MM.1S (cell line): Measurements from ENCODE around the gene ANKLE2.

ENCODE experiments used
- DNase-seq: peaks from one replicate; pipeline ENCODE4 v3.0.0-alpha.2; 2015
- H2AFZ ChIP-seq: fragments of 300-600 bp; sonication (generic); 2 replicates; pipeline ENCODE4 v1.6.0; 2016; ENCODE audit warnings: antibody characterized with exemption, low read length
- H3F3A ChIP-seq: fragments of 300-600 bp; sonication (generic); 2 replicates; pipeline ENCODE4 v1.6.1; 2016; ENCODE audit warnings: mild to moderate bottlenecking, antibody characterized with exemption, low read length, moderate library complexity, mixed read lengths; ENCODE audit not compliant: insufficient read depth
- H3K27ac ChIP-seq: fragments of 300-600 bp; sonication (generic); 2 replicates; pipeline ENCODE4 v1.5.1; 2016; ENCODE audit warnings: mild to moderate bottlenecking, low read length
- H3K27me3 ChIP-seq: fragments of 300-600 bp; sonication (generic); replicated peaks from 2 replicates; pipeline ENCODE4 v1.6.0; 2016; ENCODE audit warnings: low read length; ENCODE audit not compliant: insufficient read depth
- H3K36me3 ChIP-seq: fragments of 300-600 bp; sonication (generic); replicated peaks from 2 replicates; pipeline ENCODE4 v1.6.1; 2016; ENCODE audit warnings: mild to moderate bottlenecking, low read length, mixed read lengths; ENCODE audit not compliant: insufficient read depth
- H3K4me1 ChIP-seq: fragments of 300-600 bp; sonication (generic); 2 replicates; pipeline ENCODE4 v1.6.1; 2016; ENCODE audit warnings: low read length, mixed read lengths
- H3K4me2 ChIP-seq: fragments of 300-600 bp; sonication (generic); 2 replicates; pipeline ENCODE4 v1.6.0; 2016; ENCODE audit warnings: low read depth, low read length
- H3K4me3 ChIP-seq: fragments of 300-600 bp; sonication (generic); 2 replicates; pipeline ENCODE4 v1.5.1; 2016; ENCODE audit warnings: low read length, mixed read lengths
- H3K79me2 ChIP-seq: fragments of 300-600 bp; sonication (generic); 2 replicates; pipeline ENCODE4 v1.6.1; 2016; ENCODE audit warnings: mixed run types, low read length, mixed read lengths
- H3K9ac ChIP-seq: fragments of 300-600 bp; sonication (generic); 2 replicates; pipeline ENCODE4 v1.6.1; 2016; ENCODE audit warnings: low read length, mixed read lengths
- H3K9me2 ChIP-seq: fragments of 300-600 bp; sonication (generic); replicated peaks from 2 replicates; pipeline ENCODE4 v1.6.1; 2016; ENCODE audit warnings: mild to moderate bottlenecking, low read length, mixed read lengths; ENCODE audit not compliant: insufficient read depth
- H3K9me3 ChIP-seq: fragments of 300-600 bp; sonication (generic); replicated peaks from 2 replicates; pipeline ENCODE4 v1.6.1; 2016; ENCODE audit warnings: mild to moderate bottlenecking, low read length, mixed read lengths; ENCODE audit not compliant: insufficient read depth
- H4K20me1 ChIP-seq: fragments of 300-600 bp; sonication (generic); 2 replicates; pipeline ENCODE4 v1.6.1; 2016; ENCODE audit warnings: mild to moderate bottlenecking, low read length, moderate library complexity, mixed read lengths; ENCODE audit not compliant: insufficient read depth
- EZH2 ChIP-seq: fragments of 300-600 bp; sonication (generic); optimal IDR thresholded peaks from 2 replicates; pipeline ENCODE3; 2017; ENCODE audit warnings: low read depth, mild to moderate bottlenecking, antibody characterized with exemption, low read length, mixed read lengths
- EZH2phosphoT487 ChIP-seq: fragments of 300-600 bp; sonication (generic); IDR thresholded peaks from 2 replicates; pipeline ENCODE4 v1.6.1; 2018; ENCODE audit warnings: antibody characterized with exemption, low read length
- TF ChIP-seq, protein P1 (sequence below): fragments of 300-600 bp; sonication (generic); IDR thresholded peaks from 2 replicates; pipeline ENCODE4 v1.5.1; 2016; ENCODE audit warnings: antibody characterized with exemption, low read length, mixed read lengths

The ANKLE2 gene

DNA sequence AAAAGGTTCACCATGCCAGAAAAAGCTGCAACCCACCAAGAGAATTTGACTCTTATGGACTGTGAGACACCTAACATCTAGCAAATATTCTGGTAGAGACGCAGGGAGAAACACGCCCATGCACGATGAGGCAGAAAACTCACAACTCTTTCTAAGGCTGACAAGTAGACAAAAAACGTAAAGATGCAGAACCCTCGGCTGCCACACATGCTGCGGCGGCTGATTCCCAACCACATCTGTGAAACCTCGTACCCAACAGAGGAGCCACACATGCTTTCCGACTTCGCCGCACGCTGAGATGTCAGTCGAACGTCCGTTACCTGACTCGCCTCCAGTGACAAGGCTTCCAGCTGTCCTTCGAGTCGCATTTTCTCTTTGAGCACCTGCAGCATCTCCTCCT lies 45.2 kb upstream of the ANKLE2 start:
- no peak overlapping the region for H3K4me3 ChIP-seq
- TF ChIP-seq, protein P1, sequence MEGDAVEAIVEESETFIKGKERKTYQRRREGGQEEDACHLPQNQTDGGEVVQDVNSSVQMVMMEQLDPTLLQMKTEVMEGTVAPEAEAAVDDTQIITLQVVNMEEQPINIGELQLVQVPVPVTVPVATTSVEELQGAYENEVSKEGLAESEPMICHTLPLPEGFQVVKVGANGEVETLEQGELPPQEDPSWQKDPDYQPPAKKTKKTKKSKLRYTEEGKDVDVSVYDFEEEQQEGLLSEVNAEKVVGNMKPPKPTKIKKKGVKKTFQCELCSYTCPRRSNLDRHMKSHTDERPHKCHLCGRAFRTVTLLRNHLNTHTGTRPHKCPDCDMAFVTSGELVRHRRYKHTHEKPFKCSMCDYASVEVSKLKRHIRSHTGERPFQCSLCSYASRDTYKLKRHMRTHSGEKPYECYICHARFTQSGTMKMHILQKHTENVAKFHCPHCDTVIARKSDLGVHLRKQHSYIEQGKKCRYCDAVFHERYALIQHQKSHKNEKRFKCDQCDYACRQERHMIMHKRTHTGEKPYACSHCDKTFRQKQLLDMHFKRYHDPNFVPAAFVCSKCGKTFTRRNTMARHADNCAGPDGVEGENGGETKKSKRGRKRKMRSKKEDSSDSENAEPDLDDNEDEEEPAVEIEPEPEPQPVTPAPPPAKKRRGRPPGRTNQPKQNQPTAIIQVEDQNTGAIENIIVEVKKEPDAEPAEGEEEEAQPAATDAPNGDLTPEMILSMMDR = no peak
- TF ChIP-seq EZH2phosphoT487 = no peak
- no peak for TF ChIP-seq EZH2
- no peak overlapping the region for H3K4me2 ChIP-seq
- H3K27me3 ChIP-seq = no peaks in the 10 kb centered on the region
- no peaks in the 10 kb centered on the region for H3K36me3 ChIP-seq
- no peaks in the 10 kb centered on the region for H3K9me3 ChIP-seq
- H3K4me1 ChIP-seq = no peaks in the 10 kb centered on the region
- H3F3A ChIP-seq = no peaks in the 10 kb centered on the region
- no peaks in the 10 kb centered on the region for H3K79me2 ChIP-seq
- H4K20me1 ChIP-seq = no peaks in the 10 kb centered on the region
- no peak overlapping the region for H2AFZ ChIP-seq
- no peak for DNase-seq
- no peak overlapping the region for H3K9ac ChIP-seq
- H3K27ac ChIP-seq = no peak overlapping the region
- H3K9me2 ChIP-seq = no peaks in the 10 kb centered on the region

DNA sequence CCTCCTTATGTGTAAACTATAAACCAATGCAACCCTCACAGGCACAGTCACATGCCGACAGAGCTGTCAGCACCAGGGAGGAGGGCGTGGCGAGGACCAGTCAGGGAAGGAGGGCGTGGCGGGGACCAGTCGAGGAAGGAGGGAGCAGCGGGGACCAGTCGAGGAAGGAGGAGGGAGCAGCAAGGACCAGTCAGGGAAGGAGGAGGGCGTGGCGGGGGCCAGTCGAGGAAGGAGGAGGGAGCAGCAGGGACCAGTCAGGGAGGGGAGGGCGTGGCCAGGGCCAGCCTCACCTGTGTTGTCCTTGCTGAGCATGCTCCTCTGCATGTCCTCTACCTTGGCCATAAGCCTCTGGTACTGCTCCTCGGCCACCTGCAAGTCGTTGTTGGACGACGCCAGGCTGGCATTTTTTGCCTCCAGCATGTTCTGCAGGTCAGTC lies 42.8 kb upstream of the ANKLE2 start:
- Histone ChIP-seq H3K9me3 (no peaks in the 10 kb centered on the region), H2AFZ (no peak overlapping the region), H3K79me2 (no peaks in the 10 kb centered on the region), H3K9ac (no peak overlapping the region), H3K4me3 (no peak overlapping the region), H3K9me2 (no peaks in the 10 kb centered on the region), H3K27me3 (no peaks in the 10 kb centered on the region), H3F3A (no peaks in the 10 kb centered on the region), H4K20me1 (no peaks in the 10 kb centered on the region), H3K27ac (no peak overlapping the region), H3K36me3 (no peaks in the 10 kb centered on the region), H3K4me1 (no peaks in the 10 kb centered on the region), H3K4me2 (no peak overlapping the region)
- no peak for TF ChIP-seq EZH2
- TF ChIP-seq, protein P1 = no peak
- no peak for TF ChIP-seq EZH2phosphoT487
- no peak for DNase-seq

DNA sequence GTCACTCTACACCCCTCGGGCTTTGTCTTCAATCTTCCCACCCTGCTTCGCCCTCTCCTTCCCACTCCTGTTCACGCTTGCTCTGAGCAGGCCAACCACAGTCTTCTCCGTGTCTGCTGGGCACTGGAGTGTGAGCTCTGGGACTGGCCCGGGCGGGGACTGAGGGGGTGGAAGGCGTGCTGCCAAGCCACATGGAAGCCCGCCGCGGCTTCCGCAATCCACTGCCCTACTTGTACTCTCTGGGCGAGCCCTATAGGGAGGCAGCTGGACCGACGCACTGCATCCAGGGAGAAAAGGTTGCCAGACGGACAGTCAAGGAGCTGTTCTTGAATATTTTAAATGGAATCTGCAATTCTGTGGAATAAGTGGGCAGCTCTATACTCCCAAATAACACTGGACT lies 42.3 kb upstream of the ANKLE2 start:
- H4K20me1 ChIP-seq = no peaks in the 10 kb centered on the region
- no peaks in the 10 kb centered on the region for H3K4me1 ChIP-seq
- no peak overlapping the region for H3K4me3 ChIP-seq
- H3K9me3 ChIP-seq = no peaks in the 10 kb centered on the region
- no peak overlapping the region for H3K9ac ChIP-seq
- no peak for TF ChIP-seq EZH2phosphoT487
- TF ChIP-seq EZH2 = no peak
- TF ChIP-seq, protein P1 = no peak
- no peak overlapping the region for H3K27ac ChIP-seq
- H3K36me3 ChIP-seq = no peaks in the 10 kb centered on the region
- no peaks in the 10 kb centered on the region for H3K9me2 ChIP-seq
- H3K79me2 ChIP-seq = no peaks in the 10 kb centered on the region
- no peak overlapping the region for H2AFZ ChIP-seq
- no peak for DNase-seq
- H3F3A ChIP-seq = no peaks in the 10 kb centered on the region
- no peaks in the 10 kb centered on the region for H3K27me3 ChIP-seq
- H3K4me2 ChIP-seq = no peak overlapping the region
